Ovary (tissue), 3 donors: Measurements from ENCODE around the gene TGFBR2.

Experiments
- CTCF ChIP-seq, 3 donors: fragments of 450-650 bp in 2 of 3; fragments of 200-600 bp in 1 of 3; IDR thresholded peaks; one replicate each; pipeline versions ENCODE4 v1.5.1 to v1.8.0; 2016 to 2022; ENCODE audit warnings: antibody characterized with exemption in 3 of 3, mild to moderate bottlenecking in 1 of 3
- POLR2A ChIP-seq: fragments of 450-650 bp; IDR thresholded peaks from one replicate; pipeline ENCODE4 v1.6.1; 2017; ENCODE audit warnings: antibody characterized with exemption, mild to moderate bottlenecking, moderate library complexity
- donor health status: DM: no; HTN: no; CAD: no.

GRCh38 chr3:30632065-30632464 lies 25.7 kb downstream of the TGFBR2 start:
- TF ChIP-seq CTCF (IDR thresholded peaks at IDR 0.05) (no peak), POLR2A (no peak)
